Epithelial cell of proximal tubule (primary cell): ENCODE data around the gene WASHC4. TPM values are rescaled to one million over a fixed set of nuclear protein-coding genes. Genes with fewer than 3 reads are reported as not detected.

Experiments used
- DNase-seq: peaks from one replicate; pipeline ENCODE4 v3.0.0-alpha.2; 2011; ENCODE audit warnings: low read depth
- H3K4me3 ChIP-seq: 2 replicates; pipeline ENCODE4 v1.5.1; 2011; ENCODE audit warnings: low read depth, mild to moderate bottlenecking, low read length
- total RNA-seq: library from RNA; depleted of rRNA; stranded (reverse); fragments of >200 nt; gene quantifications from 2 replicates; pipeline ENCODE4 v1.2.3, GENCODE V29; 2015
- TF ChIP-seq, protein P1 (sequence below): conservative IDR thresholded peaks from 2 replicates; pipeline ENCODE4 v1.5.1; 2012; ENCODE audit warnings: low read depth, mild to moderate bottlenecking, low read length

Gene WASHC4
- total RNA-seq, 1 donor from 2014 or later: 47.5 TPM

DNA sequence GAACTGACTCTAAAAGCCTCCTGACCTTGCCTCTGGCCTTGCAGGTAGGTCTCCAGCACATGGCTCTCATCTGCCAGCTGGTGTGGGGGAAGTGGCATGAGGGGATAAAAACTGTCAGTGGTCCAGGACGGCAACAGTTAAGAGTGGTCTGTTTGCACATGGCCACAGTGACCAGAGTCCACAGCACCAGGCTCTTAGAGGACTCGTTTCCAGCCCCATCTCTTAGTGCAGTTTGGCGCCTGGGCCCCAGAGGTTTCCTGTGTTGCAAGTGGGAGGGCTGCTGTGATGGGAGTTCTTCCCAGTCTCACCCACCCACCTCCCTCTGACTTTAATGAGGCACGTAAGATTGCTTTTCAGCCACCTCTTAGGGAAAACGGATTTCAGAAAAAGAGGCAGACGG lies 91.4 kb downstream of the WASHC4 start:
- no peak for DNase-seq
- no peak overlapping the region for H3K4me3 ChIP-seq
- TF ChIP-seq, protein P1, sequence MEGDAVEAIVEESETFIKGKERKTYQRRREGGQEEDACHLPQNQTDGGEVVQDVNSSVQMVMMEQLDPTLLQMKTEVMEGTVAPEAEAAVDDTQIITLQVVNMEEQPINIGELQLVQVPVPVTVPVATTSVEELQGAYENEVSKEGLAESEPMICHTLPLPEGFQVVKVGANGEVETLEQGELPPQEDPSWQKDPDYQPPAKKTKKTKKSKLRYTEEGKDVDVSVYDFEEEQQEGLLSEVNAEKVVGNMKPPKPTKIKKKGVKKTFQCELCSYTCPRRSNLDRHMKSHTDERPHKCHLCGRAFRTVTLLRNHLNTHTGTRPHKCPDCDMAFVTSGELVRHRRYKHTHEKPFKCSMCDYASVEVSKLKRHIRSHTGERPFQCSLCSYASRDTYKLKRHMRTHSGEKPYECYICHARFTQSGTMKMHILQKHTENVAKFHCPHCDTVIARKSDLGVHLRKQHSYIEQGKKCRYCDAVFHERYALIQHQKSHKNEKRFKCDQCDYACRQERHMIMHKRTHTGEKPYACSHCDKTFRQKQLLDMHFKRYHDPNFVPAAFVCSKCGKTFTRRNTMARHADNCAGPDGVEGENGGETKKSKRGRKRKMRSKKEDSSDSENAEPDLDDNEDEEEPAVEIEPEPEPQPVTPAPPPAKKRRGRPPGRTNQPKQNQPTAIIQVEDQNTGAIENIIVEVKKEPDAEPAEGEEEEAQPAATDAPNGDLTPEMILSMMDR: no peak

DNA sequence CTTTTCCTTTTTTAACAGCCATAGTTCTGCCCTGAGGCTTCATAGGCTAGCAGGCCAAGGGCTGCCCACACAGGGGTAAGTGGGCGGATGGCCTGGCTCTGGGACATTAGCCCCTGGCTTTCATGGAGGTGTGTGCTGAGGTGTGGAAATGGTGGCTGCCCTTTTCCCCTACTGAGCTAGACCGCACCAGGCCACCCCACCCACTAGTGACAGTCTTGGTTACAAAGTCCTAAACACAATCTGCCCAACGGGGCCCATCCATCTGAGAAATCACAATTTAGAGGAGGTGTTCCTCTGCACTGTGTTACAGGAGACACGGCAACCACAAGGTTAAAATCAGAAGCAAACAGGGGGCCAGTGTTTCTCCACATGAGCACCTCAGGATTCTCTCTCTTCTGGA lies 92.9 kb downstream of the WASHC4 start:
- TF ChIP-seq, protein P1: no peak
- DNase-seq: no peak
- H3K4me3 ChIP-seq: no peak overlapping the region

DNA sequence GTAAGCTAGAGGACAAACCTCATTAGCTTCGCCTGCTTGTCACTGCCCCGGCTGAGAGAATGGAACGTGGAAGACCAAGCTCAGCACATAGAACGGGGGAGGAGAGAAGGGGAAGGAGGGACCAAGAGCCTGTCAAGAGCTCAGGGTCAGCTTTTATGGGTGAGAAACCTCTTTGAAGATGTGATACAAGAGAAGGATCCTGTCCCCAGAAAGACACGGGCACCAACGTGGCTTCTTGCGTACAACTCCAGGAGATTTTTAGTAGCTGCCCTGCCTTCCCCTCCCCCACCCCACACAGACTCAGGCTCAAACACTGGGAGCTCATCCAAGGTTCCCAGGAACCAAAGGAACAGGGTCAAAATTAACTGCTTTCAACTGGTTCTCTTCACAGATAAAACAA lies 93.8 kb downstream of the WASHC4 start:
- no peak overlapping the region for H3K4me3 ChIP-seq
- DNase-seq: no peak
- TF ChIP-seq, protein P1: no peak

DNA sequence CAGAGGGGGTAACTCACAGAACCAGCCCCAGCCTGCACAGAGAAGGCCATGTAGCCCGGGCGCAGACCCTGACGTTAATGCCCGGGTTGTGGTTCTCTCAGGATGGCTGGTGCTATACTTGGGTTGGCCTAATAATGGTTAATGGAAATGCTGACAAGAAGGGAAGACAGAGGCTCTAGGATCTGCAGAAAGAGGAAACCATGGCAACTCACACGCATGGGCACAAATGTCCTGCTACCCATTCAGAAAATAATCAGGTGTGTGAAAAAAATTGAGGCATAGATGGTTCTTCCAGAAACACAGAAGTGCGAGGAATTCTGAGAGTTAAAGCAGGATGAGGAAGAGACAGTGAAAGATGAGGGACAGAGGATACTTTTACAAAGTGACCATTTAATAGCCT lies 94.7 kb downstream of the WASHC4 start:
- H3K4me3 ChIP-seq: no peak overlapping the region
- TF ChIP-seq, protein P1: no peak
- no peak for DNase-seq

DNA sequence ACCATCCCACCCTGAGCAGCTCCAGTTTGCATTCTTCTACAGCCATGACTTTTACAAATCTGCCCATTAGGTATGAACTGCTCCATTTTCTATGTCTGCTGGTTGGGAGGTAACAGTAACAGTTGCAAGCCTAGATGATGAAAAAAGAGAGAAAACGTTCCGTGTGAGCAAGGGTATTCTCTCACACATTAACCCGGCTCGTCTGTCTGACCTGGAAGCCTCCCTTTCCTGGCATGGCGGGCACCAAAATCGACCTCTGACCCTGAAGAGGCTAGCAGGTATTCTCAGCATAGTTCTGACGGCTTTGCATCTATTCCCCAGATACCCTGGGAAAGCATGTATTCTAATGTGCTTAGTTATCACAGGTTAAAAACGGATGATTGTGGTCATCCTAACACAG lies 96.6 kb downstream of the WASHC4 start:
- DNase-seq: no peak
- TF ChIP-seq, protein P1: no peak
- H3K4me3 ChIP-seq: no peak overlapping the region

DNA sequence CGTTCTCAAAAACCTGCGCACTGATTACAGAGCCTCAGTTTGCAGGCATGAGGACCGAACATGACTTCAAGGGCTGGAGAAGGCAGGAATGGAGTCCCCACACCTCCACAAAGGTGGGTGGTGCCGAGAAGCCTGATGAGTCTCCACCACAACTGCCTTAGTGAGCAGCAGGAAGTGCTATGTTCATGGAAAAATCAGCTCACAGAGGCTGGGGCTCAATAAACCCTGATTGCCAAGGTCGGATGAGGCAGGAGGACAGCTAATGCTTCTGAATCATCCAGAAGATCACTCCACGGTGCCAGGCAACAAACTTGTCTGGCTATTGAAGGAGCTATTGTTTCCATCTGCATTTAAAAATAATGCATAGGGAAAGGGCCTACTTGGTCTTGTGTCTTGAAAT lies 97.4 kb downstream of the WASHC4 start:
- no peak overlapping the region for H3K4me3 ChIP-seq
- TF ChIP-seq, protein P1: no peak
- DNase-seq: peak; percentile 16

DNA sequence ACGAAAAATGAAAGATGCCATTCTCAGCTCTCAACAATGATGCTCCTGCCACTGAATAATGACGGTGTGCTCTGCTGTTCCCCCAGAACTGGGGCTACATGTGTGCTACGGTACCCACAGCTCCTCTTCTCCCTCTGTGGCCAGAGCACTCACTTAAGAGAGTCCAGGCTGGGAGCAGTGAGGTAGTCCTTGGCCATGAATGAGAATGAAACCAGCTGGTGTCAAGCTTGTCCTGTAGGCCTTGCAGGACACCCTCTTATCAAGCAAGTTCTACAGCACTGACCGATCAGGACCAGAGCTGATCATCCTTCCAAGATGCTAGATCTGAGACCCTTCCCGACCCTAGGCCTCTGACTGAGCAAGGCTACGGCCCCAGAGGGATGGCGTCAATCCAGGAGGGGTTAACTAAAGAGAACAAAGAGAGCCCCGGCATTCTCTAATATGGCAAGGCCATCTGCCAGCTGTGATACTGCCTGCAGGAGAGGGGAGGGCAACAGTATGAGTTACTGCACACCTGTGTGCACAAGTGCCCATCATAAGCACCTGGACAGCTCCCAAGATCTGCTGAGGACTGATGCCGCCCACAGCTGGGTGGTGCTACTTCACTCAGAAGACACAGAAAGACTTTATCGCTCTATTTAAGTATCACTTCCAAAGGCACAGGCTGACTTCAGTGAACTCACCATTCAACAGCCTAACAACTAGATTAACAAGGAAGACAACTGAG lies 98.0 kb downstream of the WASHC4 start:
- TF ChIP-seq, protein P1: no peak
- DNase-seq: no peak
- H3K4me3 ChIP-seq: no peak overlapping the region
